OCI-LY7 (cell line): ENCODE measurements around the gene PI4K2B.

Source experiments
- EZH2phosphoT487 ChIP-seq: fragments of 200-600 bp; sonication (generic); IDR thresholded peaks from 2 replicates; pipeline ENCODE4 v1.6.1; 2018; ENCODE audit warnings: low read depth, borderline replicate concordance, mild to moderate bottlenecking, mixed run types, antibody characterized with exemption, low read length, moderate library complexity, mixed read lengths
- TF ChIP-seq, protein P1 (sequence below): fragments of 200-600 bp; sonication (generic); conservative IDR thresholded peaks from 2 replicates; pipeline ENCODE4 v1.5.1; 2014; ENCODE audit warnings: mild to moderate bottlenecking, antibody characterized with exemption, low read length, moderate library complexity, mixed read lengths

- TF ChIP-seq, protein P1, sequence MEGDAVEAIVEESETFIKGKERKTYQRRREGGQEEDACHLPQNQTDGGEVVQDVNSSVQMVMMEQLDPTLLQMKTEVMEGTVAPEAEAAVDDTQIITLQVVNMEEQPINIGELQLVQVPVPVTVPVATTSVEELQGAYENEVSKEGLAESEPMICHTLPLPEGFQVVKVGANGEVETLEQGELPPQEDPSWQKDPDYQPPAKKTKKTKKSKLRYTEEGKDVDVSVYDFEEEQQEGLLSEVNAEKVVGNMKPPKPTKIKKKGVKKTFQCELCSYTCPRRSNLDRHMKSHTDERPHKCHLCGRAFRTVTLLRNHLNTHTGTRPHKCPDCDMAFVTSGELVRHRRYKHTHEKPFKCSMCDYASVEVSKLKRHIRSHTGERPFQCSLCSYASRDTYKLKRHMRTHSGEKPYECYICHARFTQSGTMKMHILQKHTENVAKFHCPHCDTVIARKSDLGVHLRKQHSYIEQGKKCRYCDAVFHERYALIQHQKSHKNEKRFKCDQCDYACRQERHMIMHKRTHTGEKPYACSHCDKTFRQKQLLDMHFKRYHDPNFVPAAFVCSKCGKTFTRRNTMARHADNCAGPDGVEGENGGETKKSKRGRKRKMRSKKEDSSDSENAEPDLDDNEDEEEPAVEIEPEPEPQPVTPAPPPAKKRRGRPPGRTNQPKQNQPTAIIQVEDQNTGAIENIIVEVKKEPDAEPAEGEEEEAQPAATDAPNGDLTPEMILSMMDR = no peak
- no peak for TF ChIP-seq EZH2phosphoT487
Measured at GRCh38 chr4:25299476-25300203, 65.8 kb downstream of the PI4K2B start.
